Neural progenitor cell (in vitro differentiated cells): Measurements from ENCODE around the gene NTRK1. TPM values are rescaled to one million over a fixed set of nuclear protein-coding genes. Genes with fewer than 3 reads are reported as not detected.
A peak's percentile ranks its signal among the peaks of the same experiment; 100 is the strongest.

Source experiments
- DNase-seq: peaks from one replicate; pipeline ENCODE4 v3.0.0-alpha.2; 2016; ENCODE audit warnings: low spot score
- H2AFZ ChIP-seq: fragments of 200-600 bp; sonication (generic); replicated peaks from 2 replicates; pipeline ENCODE4 v1.6.1; 2016; ENCODE audit warnings: antibody characterized with exemption
- H3F3A ChIP-seq: fragments of 200-600 bp; sonication (generic); 2 replicates; pipeline ENCODE4 v1.6.1; 2016; ENCODE audit warnings: antibody characterized with exemption, low read depth
- H3K27ac ChIP-seq: fragments of 200-600 bp; sonication (generic); 2 replicates; pipeline ENCODE4 v1.5.1; 2016; ENCODE audit warnings: mild to moderate bottlenecking
- H3K27me3 ChIP-seq: fragments of 200-600 bp; sonication (generic); 2 replicates; pipeline ENCODE4 v1.6.1; 2016; ENCODE audit warnings: mild to moderate bottlenecking, moderate library complexity
- H3K36me3 ChIP-seq: fragments of 200-600 bp; sonication (generic); 2 replicates; pipeline ENCODE4 v1.5.1; 2016
- H3K4me1 ChIP-seq: fragments of 200-600 bp; sonication (generic); 2 replicates; pipeline ENCODE4 v1.6.1; 2016; ENCODE audit warnings: mixed run types
- H3K4me2 ChIP-seq: fragments of 200-600 bp; sonication (generic); 2 replicates; pipeline ENCODE4 v1.6.1; 2016
- H3K4me3 ChIP-seq: fragments of 200-600 bp; sonication (generic); 2 replicates; pipeline ENCODE4 v1.5.1; 2016
- H3K79me2 ChIP-seq: fragments of 200-600 bp; sonication (generic); 2 replicates; pipeline ENCODE4 v1.6.1; 2016; ENCODE audit warnings: low read depth
- H3K9ac ChIP-seq: fragments of 200-600 bp; sonication (generic); 2 replicates; pipeline ENCODE4 v1.6.1; 2016
- H3K9me3 ChIP-seq: fragments of 200-600 bp; sonication (generic); 2 replicates; pipeline ENCODE4 v1.5.1; 2016; ENCODE audit warnings: low read depth
- H4K20me1 ChIP-seq: fragments of 200-600 bp; sonication (generic); 2 replicates; pipeline ENCODE4 v1.6.1; 2016; ENCODE audit warnings: low read depth
- H3K27ac Mint-ChIP-seq: 3 replicates; pipeline ENCODE4 v1.8.0; 2021; ENCODE audit warnings: mixed read lengths
- H3K27me3 Mint-ChIP-seq: 2 replicates; pipeline ENCODE4 v1.8.0; 2022; ENCODE audit warnings: low read depth, mild to moderate bottlenecking, inconsistent platforms, moderate library complexity, mixed read lengths; ENCODE audit not compliant: insufficient read depth
- H3K36me3 Mint-ChIP-seq: 3 replicates; pipeline ENCODE4 v1.8.0; 2021; ENCODE audit warnings: mixed read lengths
- H3K4me1 Mint-ChIP-seq: 3 replicates; pipeline ENCODE4 v1.8.0; 2021; ENCODE audit warnings: mixed read lengths
- H3K4me3 Mint-ChIP-seq: 3 replicates; pipeline ENCODE4 v1.8.0; 2021; ENCODE audit warnings: mild to moderate bottlenecking, moderate library complexity, mixed read lengths
- H3K9me3 Mint-ChIP-seq: 3 replicates; pipeline ENCODE4 v1.8.0; 2020; ENCODE audit warnings: mixed read lengths
- CTCF ChIP-seq: fragments of 200-600 bp; sonication (generic); IDR thresholded peaks from 2 replicates; pipeline ENCODE4 v1.5.1; 2017; ENCODE audit warnings: antibody characterized with exemption, mild to moderate bottlenecking
- EZH2 ChIP-seq: fragments of 200-600 bp; sonication (generic); IDR thresholded peaks from 2 replicates; pipeline ENCODE4 v1.6.1; 2017; ENCODE audit warnings: antibody characterized with exemption, mild to moderate bottlenecking, moderate library complexity
- EZH2phosphoT487 ChIP-seq: fragments of 200-600 bp; sonication (generic); IDR thresholded peaks from 2 replicates; pipeline ENCODE4 v1.6.1; 2017; ENCODE audit warnings: antibody characterized with exemption
- total RNA-seq: library from RNA; depleted of rRNA; stranded (reverse); fragments of >200 nt; gene quantifications from 2 replicates; pipeline ENCODE4 v1.2.3, GENCODE V29; 2015; ENCODE audit warnings: low replicate concordance

The NTRK1 gene
- total RNA-seq, 1 donor from 2014 or later = not detected

- H3K4me3 Mint-ChIP-seq = peak overlapping the region; percentile 33
- Histone ChIP-seq H4K20me1 (peaks cover 8% of the 10 kb centered on the region), H3K9ac (no peak overlapping the region), H3K27ac (no peak overlapping the region), H3K9me3 (no peaks in the 10 kb centered on the region), H3K4me3 (no peak overlapping the region), H3F3A (no peaks in the 10 kb centered on the region), H3K79me2 (no peaks in the 10 kb centered on the region), H2AFZ (no peak overlapping the region), H3K27me3 (peaks cover 100% of the 10 kb centered on the region), H3K4me1 (peaks cover 11% of the 10 kb centered on the region), H3K36me3 (no peaks in the 10 kb centered on the region), H3K4me2 (no peak overlapping the region)
- DNase-seq = no peak
- peaks cover 53% of the 10 kb centered on the region for H3K27me3 Mint-ChIP-seq
- H3K9me3 Mint-ChIP-seq = no peaks in the 10 kb centered on the region
- H3K36me3 Mint-ChIP-seq = no peaks in the 10 kb centered on the region
- no peak overlapping the region for H3K27ac Mint-ChIP-seq
- peaks cover 20% of the 10 kb centered on the region for H3K4me1 Mint-ChIP-seq
- TF ChIP-seq CTCF = no peak
- TF ChIP-seq EZH2phosphoT487 = no peak
- TF ChIP-seq EZH2 = no peak
Observed at GRCh38 chr1:156852418-156852874, 8.2 kb upstream of the NTRK1 start.

- no peak overlapping the region for H3K27ac Mint-ChIP-seq
- H3K27ac ChIP-seq = no peak overlapping the region
- H3K36me3 Mint-ChIP-seq = no peaks in the 10 kb centered on the region
- H3K4me1 Mint-ChIP-seq = peaks cover 18% of the 10 kb centered on the region
- no peak overlapping the region for H3K4me2 ChIP-seq
- H3K27me3 Mint-ChIP-seq = peaks cover 53% of the 10 kb centered on the region
- peaks cover 11% of the 10 kb centered on the region for H3K4me1 ChIP-seq
- H3K27me3 ChIP-seq = peaks cover 100% of the 10 kb centered on the region
- H3K9me3 ChIP-seq = no peaks in the 10 kb centered on the region
- no peak for DNase-seq
- TF ChIP-seq EZH2phosphoT487 (no peak), CTCF (no peak), EZH2 (no peak)
- no peaks in the 10 kb centered on the region for H3K9me3 Mint-ChIP-seq
- no peaks in the 10 kb centered on the region for H3K36me3 ChIP-seq
- H3K79me2 ChIP-seq = no peaks in the 10 kb centered on the region
- no peak overlapping the region for H2AFZ ChIP-seq
- H4K20me1 ChIP-seq = peaks cover 4% of the 10 kb centered on the region
- no peak overlapping the region for H3K9ac ChIP-seq
- H3K4me3 Mint-ChIP-seq = peak overlapping the region; percentile 35
- peaks cover 6% of the 10 kb centered on the region for H3F3A ChIP-seq
- H3K4me3 ChIP-seq = no peak overlapping the region
Observed at GRCh38 chr1:156853761-156854160, 6.9 kb upstream of the NTRK1 start.

GRCh38 chr1:156854634-156855033 lies 6.0 kb upstream of the NTRK1 start:
- no peak overlapping the region for H3K4me3 Mint-ChIP-seq
- no peak overlapping the region for H3K27ac ChIP-seq
- no peaks in the 10 kb centered on the region for H3K36me3 ChIP-seq
- H3K27ac Mint-ChIP-seq = no peak overlapping the region
- no peaks in the 10 kb centered on the region for H3K79me2 ChIP-seq
- H3F3A ChIP-seq = peaks cover 13% of the 10 kb centered on the region
- H3K9ac ChIP-seq = no peak overlapping the region
- H3K36me3 Mint-ChIP-seq = no peaks in the 10 kb centered on the region
- H4K20me1 ChIP-seq = peaks cover 12% of the 10 kb centered on the region
- peaks cover 47% of the 10 kb centered on the region for H3K27me3 Mint-ChIP-seq
- H3K9me3 ChIP-seq = no peaks in the 10 kb centered on the region
- DNase-seq = no peak
- H3K27me3 ChIP-seq = peaks cover 100% of the 10 kb centered on the region
- no peaks in the 10 kb centered on the region for H3K9me3 Mint-ChIP-seq
- H3K4me1 ChIP-seq = peaks cover 11% of the 10 kb centered on the region
- H2AFZ ChIP-seq = no peak overlapping the region
- TF ChIP-seq EZH2phosphoT487 = no peak
- TF ChIP-seq CTCF = peak; percentile 3
- no peak for TF ChIP-seq EZH2
- H3K4me1 Mint-ChIP-seq = peaks cover 17% of the 10 kb centered on the region
- no peak overlapping the region for H3K4me2 ChIP-seq
- H3K4me3 ChIP-seq = no peak overlapping the region
